Astrocyte (in vitro differentiated cells and primary cell): ENCODE data around the gene CFD.

ENCODE experiments used
- EZH2 ChIP-seq: IDR thresholded peaks from 2 replicates; pipeline ENCODE4 v1.6.1; 2012; ENCODE audit warnings: mild to moderate bottlenecking, low read length, inconsistent platforms; ENCODE audit not compliant: insufficient read depth
- TF ChIP-seq, protein P1 (sequence below): IDR thresholded peaks from 2 replicates; pipeline ENCODE4 v1.5.1; 2011; ENCODE audit warnings: low read depth, mild to moderate bottlenecking, inconsistent platforms, low read length, moderate library complexity; ENCODE audit not compliant: insufficient read depth

DNA sequence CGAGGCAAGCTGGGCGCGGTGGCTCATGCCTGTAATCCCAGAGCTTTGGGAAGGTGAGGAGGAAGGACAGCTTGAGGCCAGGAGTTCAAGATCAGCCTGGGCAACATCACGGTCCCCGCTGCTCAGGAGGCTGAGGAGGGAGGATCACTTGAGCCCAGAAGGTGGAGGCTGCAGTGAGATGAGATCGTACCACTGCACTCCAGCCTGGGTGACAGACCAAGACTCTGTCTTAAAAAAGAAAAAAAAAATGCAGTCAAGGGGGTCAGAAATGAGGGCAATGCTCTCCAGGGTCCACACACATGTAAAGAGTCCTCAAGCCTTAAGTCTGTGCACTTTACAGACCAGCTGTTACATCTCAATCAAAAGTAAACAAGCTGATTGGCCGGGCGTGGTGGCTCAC is 45.1 kb downstream of the CFD start:
- TF ChIP-seq, protein P1, sequence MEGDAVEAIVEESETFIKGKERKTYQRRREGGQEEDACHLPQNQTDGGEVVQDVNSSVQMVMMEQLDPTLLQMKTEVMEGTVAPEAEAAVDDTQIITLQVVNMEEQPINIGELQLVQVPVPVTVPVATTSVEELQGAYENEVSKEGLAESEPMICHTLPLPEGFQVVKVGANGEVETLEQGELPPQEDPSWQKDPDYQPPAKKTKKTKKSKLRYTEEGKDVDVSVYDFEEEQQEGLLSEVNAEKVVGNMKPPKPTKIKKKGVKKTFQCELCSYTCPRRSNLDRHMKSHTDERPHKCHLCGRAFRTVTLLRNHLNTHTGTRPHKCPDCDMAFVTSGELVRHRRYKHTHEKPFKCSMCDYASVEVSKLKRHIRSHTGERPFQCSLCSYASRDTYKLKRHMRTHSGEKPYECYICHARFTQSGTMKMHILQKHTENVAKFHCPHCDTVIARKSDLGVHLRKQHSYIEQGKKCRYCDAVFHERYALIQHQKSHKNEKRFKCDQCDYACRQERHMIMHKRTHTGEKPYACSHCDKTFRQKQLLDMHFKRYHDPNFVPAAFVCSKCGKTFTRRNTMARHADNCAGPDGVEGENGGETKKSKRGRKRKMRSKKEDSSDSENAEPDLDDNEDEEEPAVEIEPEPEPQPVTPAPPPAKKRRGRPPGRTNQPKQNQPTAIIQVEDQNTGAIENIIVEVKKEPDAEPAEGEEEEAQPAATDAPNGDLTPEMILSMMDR = no peak
- TF ChIP-seq EZH2 = no peak
